HepG2 (cell line): ENCODE data around the gene SLC9A5. TPM values are rescaled to one million over a fixed set of nuclear protein-coding genes. Genes with fewer than 3 reads are reported as not detected.

Experiments used
- ATAC-seq: fragments of 200-7000 bp; cut with Tn5 transposase; 3 replicates; pipeline ENCODE4 v1.9.1; 2020; ENCODE audit warnings: mild to moderate bottlenecking, moderate library complexity
- BruUV-seq: library from RNA; stranded (reverse); fragments of 400-500 nt; replicated peaks from 2 replicates; lab custom pipeline; 2021; lab: Mats Ljungman, UMichigan
- CTCF ChIA-PET: fragments of 300-600 bp; formaldehyde crosslinking; extraction: SDS; loops from one replicate; lab custom pipeline; 2021; ENCODE audit warnings: low total read pairs, inconsistent platforms, low intra/inter-chr PET ratio; lab: Yijun Ruan, JAX
- POLR2A ChIA-PET: fragments of 350-600 bp; sonication (Branson Sonifier 250); formaldehyde crosslinking; loops from one replicate; lab custom pipeline; 2020; ENCODE audit warnings: antibody characterized with exemption, inconsistent platforms; lab: Yijun Ruan, JAX
- DNase-seq: peaks from one replicate; pipeline ENCODE4 v3.0.0-alpha.2; 2015; ENCODE audit warnings: low spot score
- FAIRE-seq: peaks from 3 replicates; lab custom pipeline; 2011; peaks lifted over from hg19 to GRCh38; lab: Jason Lieb, UNC
- H2AFZ ChIP-seq: one replicate; pipeline ENCODE4 v1.6.1; 2011; ENCODE audit warnings: low read length, inconsistent platforms
- H3K27ac ChIP-seq: fragments of 300-600 bp; 3 replicates; pipeline ENCODE4 v1.8.0; 2011; ENCODE audit warnings: mixed run types, mild to moderate bottlenecking, mixed read lengths, low read length, inconsistent platforms; ENCODE audit not compliant: insufficient read depth; ENCODE audit errors: extremely low read length
- H3K27me3 ChIP-seq, 2 experiments: fragments of 200-600 bp in 1 of 2; 2 replicates in 1 of 2; 3 replicates in 1 of 2; pipeline versions ENCODE4 v1.6.0 to v1.8.0; 2011; ENCODE audit warnings: low read length in 2 of 2, mild to moderate bottlenecking in 2 of 2, moderate library complexity in 2 of 2, inconsistent platforms in 1 of 2; ENCODE audit not compliant: insufficient read depth in 2 of 2, control insufficient read depth in 1 of 2
- H3K36me3 ChIP-seq, 2 experiments: fragments of 200-600 bp in 1 of 2; replicated peaks in 1 of 2; 2 replicates in 1 of 2; 3 replicates in 1 of 2; pipeline versions ENCODE4 v1.5.1 to v1.8.0; 2011; ENCODE audit warnings: low read length in 2 of 2, inconsistent platforms in 1 of 2; ENCODE audit not compliant: insufficient read depth in 2 of 2, control insufficient read depth in 1 of 2
- H3K4me1 ChIP-seq: 2 replicates; pipeline ENCODE4 v1.5.1; 2012; ENCODE audit warnings: low read length, inconsistent platforms; ENCODE audit not compliant: insufficient read depth
- H3K4me2 ChIP-seq: 2 replicates; pipeline ENCODE4 v1.6.0; 2011; ENCODE audit warnings: low read depth, low read length, inconsistent platforms
- H3K4me3 ChIP-seq, 3 experiments: fragments of 200-600 bp in 1 of 3; sonication (generic), shearing (Covaris generic) in 1 of 3; replicated peaks in 1 of 3; 2 replicates each; pipeline ENCODE4 v1.5.1; 2011 to 2016; ENCODE audit warnings: low read length in 3 of 3, inconsistent platforms in 2 of 3, low read depth in 2 of 3, mild to moderate bottlenecking in 2 of 3, control low read depth in 1 of 3, mixed read lengths in 1 of 3; ENCODE audit not compliant: insufficient read depth in 1 of 3
- H3K79me2 ChIP-seq: one replicate; pipeline ENCODE4 v1.6.1; 2011; ENCODE audit warnings: low read length, inconsistent platforms; ENCODE audit not compliant: insufficient read depth
- H3K9ac ChIP-seq: 2 replicates; pipeline ENCODE4 v1.6.0; 2011; ENCODE audit warnings: mild to moderate bottlenecking, low read depth, low read length, inconsistent platforms; ENCODE audit not compliant: insufficient read depth
- H3K9me3 ChIP-seq: 2 replicates; pipeline ENCODE4 v1.5.1; 2012; ENCODE audit warnings: mild to moderate bottlenecking, low read length
- H4K20me1 ChIP-seq: 2 replicates; pipeline ENCODE4 v1.6.0; 2011; ENCODE audit warnings: inconsistent platforms, mild to moderate bottlenecking, low read length, moderate library complexity; ENCODE audit not compliant: insufficient read depth
- GRHL1 ChIP-seq: sonication (generic); formaldehyde crosslinking; conservative IDR thresholded peaks from 2 replicates; pipeline ENCODE4 v1.8.0; 2022; ENCODE audit warnings: missing genetic modification reagents
- NFKBIZ ChIP-seq: IDR thresholded peaks from 2 replicates; pipeline ENCODE4 v1.6.1; 2018; ENCODE audit warnings: missing genetic modification reagents, missing compliant biosample characterization
- NRL ChIP-seq: sonication (generic); formaldehyde crosslinking; IDR thresholded peaks from 2 replicates; pipeline ENCODE4 v1.5.0; 2020; ENCODE audit warnings: missing genetic modification reagents, mild to moderate bottlenecking, moderate library complexity, borderline replicate concordance
- SP2 ChIP-seq: sonication (generic); formaldehyde crosslinking; IDR thresholded peaks from 2 replicates; pipeline ENCODE4 v1.5.1; 2020; ENCODE audit warnings: mild to moderate bottlenecking, missing genetic modification reagents
- TEAD2 ChIP-seq: sonication (generic); formaldehyde crosslinking; IDR thresholded peaks from 2 replicates; pipeline ENCODE4 v1.9.0; 2021; ENCODE audit warnings: missing genetic modification reagents
- ZC3H4 ChIP-seq: sonication (generic); formaldehyde crosslinking; IDR thresholded peaks from 2 replicates; pipeline ENCODE4 v1.4.0; 2020; ENCODE audit warnings: missing genetic modification reagents, borderline replicate concordance
- ZNF329 ChIP-seq: sonication (generic); formaldehyde crosslinking; IDR thresholded peaks from 2 replicates; pipeline ENCODE4 v1.9.0; 2021; ENCODE audit warnings: low read depth, mild to moderate bottlenecking, missing genetic modification reagents
- ZNF333 ChIP-seq: sonication (generic); formaldehyde crosslinking; IDR thresholded peaks from 2 replicates; pipeline ENCODE4 v1.4.0; 2020; ENCODE audit warnings: mild to moderate bottlenecking, missing genetic modification reagents, borderline replicate concordance
- ZNF674 ChIP-seq: sonication (generic); formaldehyde crosslinking; IDR thresholded peaks from 2 replicates; pipeline ENCODE4 v1.5.0; 2020; ENCODE audit warnings: low read depth, mild to moderate bottlenecking, missing genetic modification reagents
- in situ Hi-C: cut with HindIII; loops from 2 replicates; pipeline ENCODE4 v1.10.0; 2017; ENCODE audit warnings: low pct_unique_long_range_greater_than_20kb; ENCODE audit not compliant: extremely low pct_ligation_motif_present
- intact Hi-C: fragments of 100-400 bp; cut with micrococcal nuclease; formaldehyde crosslinking; loops from one replicate; pipeline ENCODE4 v1.10.0; 2022; ENCODE audit not compliant: unreplicated experiment
- polyA plus RNA-seq, 8 experiments: library from polyadenylated mRNA; depleted of rRNA in 3 of 8; stranded (reverse) in 7 of 8; unstranded in 1 of 8; fragments of >200 nt; fragmentation: Illumina TruSeq in 4 of 8; extraction: Trizol in 4 of 8; gene quantifications; 2 replicates each; pipeline versions ENCODE4 v1.2.1 to v1.2.3, GENCODE V29; 2011 to 2016; ENCODE audit warnings: low read depth in 4 of 8, missing spikeins in 1 of 8, mixed read lengths in 1 of 8; ENCODE audit not compliant: insufficient read depth in 1 of 8
- total RNA-seq, 5 experiments: library from RNA; depleted of rRNA; stranded (reverse); fragments of >200 nt; fragmentation: Illumina TruSeq; extraction: Trizol; gene quantifications; 2 replicates each; pipeline ENCODE4 v1.2.3, GENCODE V29; 2016; ENCODE audit warnings: low read depth in 1 of 5

The SLC9A5 gene
- total and polyA plus RNA-seq, 2 of the 13 experiments (the other 11 are each of a cell fraction or from before 2014, with no cell fraction given), result 0.58 to 1.4 TPM

GRCh38 chr16:67311607-67312488, 63.1 kb downstream of the SLC9A5 start (continued):
- TF ChIP-seq GRHL1 (CRISPR knock-in tag) (no peak), NFKBIZ (no peak), ZNF674 (CRISPR knock-in tag) (no peak)

- H4K20me1 ChIP-seq, result no peaks in the 10 kb centered on the region
- BruUV-seq, result no TSS peak
- H3K4me3 ChIP-seq, result no peak overlapping the region
- H3K4me1 ChIP-seq, result peaks cover 18% of the 10 kb centered on the region; the same call in 1 of the 2 replicates
- peaks cover 2 to 28% of the 10 kb centered on the region in 2 experiments; a peak in 3 of 5 replicates for H3K27me3 ChIP-seq
- TF ChIP-seq ZNF333 (CRISPR knock-in tag) (no peak), TEAD2 (CRISPR knock-in tag) (no peak), SP2 (no peak), ZNF329 (CRISPR knock-in tag) (no peak), NRL (no peak), ZC3H4 (CRISPR knock-in tag) (no peak)
- TF ChIP-seq, all 625 proteins: peak for 0
- POLR2A ChIA-PET, result no interaction called here
- FAIRE-seq, result no peak
- in situ Hi-C loops (no loop called here), intact Hi-C loops (no loop called here)
- CTCF ChIA-PET, result no interaction called here
- Histone ChIP-seq H3K9me3 (no peaks in the 10 kb centered on the region), H3K4me2 (no peak overlapping the region), H3K27ac (no peak overlapping the region), H3K9ac (no peak overlapping the region), H3K79me2 (no peaks in the 10 kb centered on the region), H2AFZ (no peak overlapping the region), H3K36me3 (no peaks in the 10 kb centered on the region)
- no peak for DNase-seq
- peak; percentile 30; the same call in 1 of the 3 replicates for ATAC-seq
Observed at GRCh38 chr16:67312719-67313118, 63.9 kb downstream of the SLC9A5 start.
